DMS114 treated with DMSO at 0.1 percent for 48 hours (cell line): ENCODE results near the gene MON1B.
A peak's percentile ranks its signal among the peaks of the same experiment; 100 is the strongest.
"Not testable (repeated sequence)": the region's sequence is repeated elsewhere in the genome, so short reads cannot be mapped to it uniquely, and the experiment has no call there.

ENCODE experiments used
- DNase-seq: peaks from one replicate; lab custom pipeline; 2025; ENCODE audit not compliant: unreplicated experiment; lab: John Stamatoyannopoulos, UW

The MON1B gene

GRCh38 chr16:77190478-77191258, at the start of gene MON1B:
Gene MON1B, plus strand, starts transcription at chr16:77191190. Its CDS starts 296 bp downstream, at chr16:77191486.
- peak; percentile 99 for DNase-seq

DNA sequence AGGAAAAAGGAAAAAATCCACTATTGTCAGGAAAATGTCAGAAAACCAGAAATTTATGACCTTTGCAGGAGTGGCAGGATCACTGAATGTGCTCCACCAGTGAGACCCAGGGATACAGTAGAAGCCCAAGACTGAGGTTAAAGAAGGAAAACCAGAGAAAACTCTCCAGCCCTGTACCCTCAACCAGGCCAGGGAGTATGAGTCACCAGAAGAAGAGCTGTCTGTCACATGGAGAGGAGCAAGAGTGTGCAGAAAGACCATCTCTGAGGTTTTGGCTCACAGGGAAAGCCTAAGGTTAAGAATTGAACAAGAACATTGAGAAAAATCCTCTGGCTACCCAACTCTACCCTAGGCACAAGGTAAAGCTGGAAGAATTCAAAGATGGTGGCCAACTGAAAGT, 47.6 kb upstream of the MON1B start:
- no peak for DNase-seq

GRCh38 chr16:77148121-77148520, 42.9 kb upstream of the MON1B start:
- DNase-seq, result no peak

GRCh38 chr16:77157346-77158058, 33.5 kb upstream of the MON1B start:
- no peak for DNase-seq

DNA sequence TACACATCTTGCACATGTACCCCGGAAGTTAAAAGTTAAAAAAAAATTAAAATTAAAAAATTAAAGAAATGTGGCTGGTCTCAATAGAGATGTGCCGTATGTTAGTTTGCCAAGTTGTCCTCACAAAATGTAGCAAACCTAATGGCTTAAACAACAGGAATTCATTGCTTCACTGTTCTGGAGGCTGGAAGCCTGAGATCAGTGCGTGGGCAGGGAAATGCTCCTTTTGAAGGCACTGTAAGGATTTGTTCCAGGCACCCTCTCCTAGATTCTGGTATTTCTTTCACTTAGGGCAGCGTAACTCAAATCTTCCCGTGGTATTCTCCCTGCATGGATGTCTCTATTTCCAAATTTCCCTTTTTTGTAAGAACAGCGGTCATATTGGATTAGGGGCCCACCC, 32.7 kb upstream of the MON1B start:
- no peak for DNase-seq

DNA sequence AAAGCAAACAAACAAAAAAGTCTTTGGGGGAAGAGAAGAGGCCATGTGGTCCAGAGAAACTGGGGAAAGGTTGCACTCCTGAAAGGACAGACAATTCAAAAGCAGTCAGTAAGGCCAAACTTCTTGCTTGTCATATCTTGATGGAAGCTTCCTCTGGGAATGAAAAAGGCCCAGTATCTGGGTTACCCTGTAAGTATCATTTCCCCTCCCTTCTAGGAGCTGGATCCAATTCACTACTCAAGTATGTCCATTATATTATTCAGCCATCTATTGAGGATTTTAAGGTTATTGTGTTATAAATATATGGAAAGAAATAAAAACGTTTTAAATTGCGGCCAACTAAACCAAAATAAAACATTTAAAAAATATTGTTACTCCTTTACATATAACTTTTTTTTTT, 26.0 kb upstream of the MON1B start:
- no peak for DNase-seq

GRCh38 chr16:77165536-77166236, 25.3 kb upstream of the MON1B start:
- not testable (repeated sequence) for DNase-seq

DNA sequence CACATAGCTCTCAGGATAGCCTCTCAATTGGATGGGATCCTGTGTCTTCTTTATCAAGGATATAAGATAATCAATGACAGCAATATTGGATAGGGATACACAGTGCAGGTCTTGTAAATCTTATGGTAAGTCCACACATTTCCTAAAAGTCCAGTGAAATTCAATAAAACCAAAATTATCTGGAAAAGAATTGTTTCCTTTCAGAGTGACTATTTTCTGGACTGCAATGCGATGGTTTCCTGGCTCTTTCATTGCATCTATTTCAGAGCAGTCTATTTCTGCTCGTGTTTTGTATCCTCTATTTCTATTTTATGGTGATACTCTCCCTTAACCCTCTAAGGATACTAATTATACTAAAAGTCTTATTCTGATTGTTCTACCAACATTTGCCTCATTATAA, 24.3 kb upstream of the MON1B start:
- DNase-seq, result no peak

DNA sequence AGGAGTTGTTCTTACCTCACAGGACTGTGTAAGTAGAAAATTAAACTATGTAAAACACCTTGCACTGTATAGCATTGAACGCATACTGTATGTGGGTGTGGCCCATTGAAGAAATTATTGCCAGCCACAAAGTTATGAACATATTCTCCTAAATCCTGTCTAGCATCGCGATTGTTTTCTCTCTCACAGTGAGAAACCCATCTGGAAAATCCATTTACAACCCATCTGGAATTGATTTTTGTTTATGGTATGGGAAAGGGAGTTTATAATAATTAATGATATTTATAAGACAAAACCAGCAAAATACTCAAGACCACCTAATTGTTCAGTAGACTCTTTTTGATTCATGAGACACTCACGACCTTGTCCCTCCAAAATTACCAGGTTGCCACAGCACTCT, 22.1 kb upstream of the MON1B start:
- no peak for DNase-seq

GRCh38 chr16:77169650-77170236, 21.2 kb upstream of the MON1B start:
- DNase-seq, result no peak

DNA sequence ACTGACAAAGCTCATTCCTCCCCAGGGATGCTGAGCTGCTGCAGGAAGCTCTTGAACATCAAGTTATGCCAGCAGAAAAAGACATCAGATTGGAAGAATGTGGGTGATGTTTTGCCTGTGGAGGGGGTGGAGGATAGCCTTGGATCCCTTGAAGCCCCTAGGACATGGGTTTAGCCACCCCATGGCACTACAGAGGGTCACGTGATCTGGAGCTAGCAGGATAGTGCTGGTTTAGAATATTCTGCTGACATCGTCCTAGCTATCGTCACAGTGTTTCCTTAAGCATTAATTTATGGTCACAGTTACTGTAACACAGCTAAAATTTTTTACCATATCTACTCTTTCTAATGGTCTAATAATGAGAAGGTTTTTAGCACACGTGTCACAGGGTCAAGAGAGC, 20.2 kb upstream of the MON1B start:
- no peak for DNase-seq

DNA sequence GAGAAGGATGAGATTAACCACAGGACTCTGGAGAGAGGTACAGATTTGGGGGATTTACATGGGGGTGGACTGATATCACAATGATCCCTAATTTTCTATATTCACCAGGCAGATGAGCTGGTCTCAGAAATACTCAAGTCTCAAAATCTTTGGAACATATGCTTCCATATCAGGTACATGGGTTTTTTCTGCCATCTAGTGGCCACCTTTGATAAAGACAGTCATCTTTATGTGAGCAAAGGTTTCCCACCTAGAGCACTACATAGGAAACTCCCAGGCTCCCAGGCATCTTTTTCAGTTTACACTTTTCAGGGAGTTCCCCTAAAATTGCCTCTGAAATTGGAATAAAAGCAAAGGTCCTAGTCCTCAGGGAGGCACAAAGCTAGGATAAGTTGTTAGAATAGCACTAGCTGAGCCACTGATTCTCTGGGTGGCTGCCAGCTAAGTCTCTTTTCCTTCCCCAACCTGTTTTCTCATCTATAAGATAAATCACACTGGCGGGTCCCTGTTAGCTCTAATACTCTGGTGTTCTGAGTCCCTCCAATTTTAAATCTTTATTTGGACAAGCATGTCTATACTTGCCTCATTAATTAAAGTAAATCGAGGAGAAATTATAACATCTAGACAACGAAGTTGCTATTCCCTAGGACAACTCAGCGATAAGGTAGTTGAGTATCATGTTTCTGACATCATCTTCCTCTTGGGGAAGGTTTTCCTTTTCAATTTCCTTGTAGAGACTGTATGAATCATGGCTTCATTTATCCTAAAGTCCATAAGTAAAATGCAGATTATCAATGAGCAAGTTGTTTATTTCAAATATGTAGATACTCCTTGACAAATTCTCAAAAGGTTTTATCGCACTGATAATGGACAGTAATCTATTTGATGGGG, 19.0 kb upstream of the MON1B start:
- DNase-seq, result peak; percentile 52

DNA sequence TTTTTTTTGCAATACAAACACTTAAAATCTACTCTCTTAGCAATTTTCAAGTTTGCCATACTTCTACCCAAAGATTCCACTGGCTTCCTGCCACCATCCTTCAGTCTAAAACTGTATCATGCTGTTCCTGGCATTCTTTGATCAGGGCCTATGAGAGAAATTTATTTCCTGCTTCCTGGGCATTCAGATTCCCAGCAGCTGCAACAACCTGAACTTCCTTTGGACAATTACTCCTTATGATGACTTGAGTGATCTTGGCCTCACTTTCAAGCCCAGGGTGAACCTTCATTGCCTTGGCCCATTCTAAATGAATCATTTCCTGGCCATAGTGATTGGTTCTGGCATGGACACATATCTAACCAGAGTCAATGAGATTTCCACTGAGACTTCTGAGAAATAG, 18.0 kb upstream of the MON1B start:
- DNase-seq, result no peak

DNA sequence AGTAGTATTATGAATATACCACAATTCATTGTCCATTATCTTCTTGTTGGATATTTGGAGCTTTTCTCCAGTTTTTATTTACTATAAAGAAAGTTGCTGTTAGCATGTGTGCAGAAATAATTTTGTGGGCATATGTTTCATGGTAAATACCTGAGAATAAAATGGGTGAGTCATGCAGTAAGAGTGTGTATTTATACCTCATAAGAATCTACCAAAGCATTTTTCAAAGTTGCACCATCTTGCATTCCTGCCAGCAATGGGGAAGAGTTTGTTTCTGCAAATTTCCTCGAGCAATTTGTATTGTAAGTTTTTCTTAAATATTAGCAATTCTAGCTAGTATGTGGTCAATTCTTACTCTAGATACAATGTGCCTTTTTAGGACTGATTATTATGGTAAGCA, 7.9 kb upstream of the MON1B start:
- no peak for DNase-seq

DNA sequence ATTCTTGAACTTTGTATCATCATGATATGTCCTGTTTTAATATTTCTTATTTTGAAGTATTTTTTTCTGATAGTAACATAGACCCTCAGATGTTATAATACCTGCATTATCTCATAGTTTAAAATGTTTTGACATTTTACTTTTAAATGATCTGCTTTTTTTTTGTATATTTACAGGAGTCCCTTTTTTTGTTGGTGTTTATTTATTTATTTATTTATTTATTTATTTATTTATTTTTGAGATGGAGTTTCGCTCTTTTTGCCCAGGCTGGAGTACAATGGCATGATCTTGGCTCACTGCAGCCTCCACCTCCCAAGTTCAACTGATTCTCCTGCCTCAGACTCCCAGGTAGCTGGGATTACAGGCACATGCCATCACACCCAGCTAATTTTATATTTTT, 4.7 kb upstream of the MON1B start:
- DNase-seq, result not testable (repeated sequence)

GRCh38 chr16:77190190-77190477, 856 bp upstream of the MON1B start:
- DNase-seq, result no peak

- DNase-seq, result no peak
These were observed 424 bp downstream of the MON1B start for GRCh38 chr16:77191259-77191969.

DNA sequence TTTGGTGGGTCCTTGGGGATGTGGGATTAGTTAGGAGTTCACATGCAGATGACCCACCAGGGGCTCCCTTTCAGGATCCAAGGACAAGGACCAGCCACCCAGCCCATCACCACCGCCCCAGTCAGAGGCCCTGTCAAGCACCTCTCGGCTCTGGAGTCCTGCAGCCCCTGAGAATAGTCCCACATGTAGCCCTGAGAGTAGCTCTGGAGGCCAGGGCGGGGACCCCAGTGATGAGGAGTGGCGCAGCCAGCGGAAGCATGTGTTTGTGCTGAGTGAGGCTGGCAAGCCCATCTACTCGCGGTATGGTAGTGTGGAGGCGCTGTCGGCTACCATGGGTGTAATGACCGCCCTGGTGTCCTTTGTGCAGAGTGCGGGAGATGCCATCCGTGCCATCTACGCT, 2.4 kb downstream of the MON1B start:
- DNase-seq, result no peak

DNA sequence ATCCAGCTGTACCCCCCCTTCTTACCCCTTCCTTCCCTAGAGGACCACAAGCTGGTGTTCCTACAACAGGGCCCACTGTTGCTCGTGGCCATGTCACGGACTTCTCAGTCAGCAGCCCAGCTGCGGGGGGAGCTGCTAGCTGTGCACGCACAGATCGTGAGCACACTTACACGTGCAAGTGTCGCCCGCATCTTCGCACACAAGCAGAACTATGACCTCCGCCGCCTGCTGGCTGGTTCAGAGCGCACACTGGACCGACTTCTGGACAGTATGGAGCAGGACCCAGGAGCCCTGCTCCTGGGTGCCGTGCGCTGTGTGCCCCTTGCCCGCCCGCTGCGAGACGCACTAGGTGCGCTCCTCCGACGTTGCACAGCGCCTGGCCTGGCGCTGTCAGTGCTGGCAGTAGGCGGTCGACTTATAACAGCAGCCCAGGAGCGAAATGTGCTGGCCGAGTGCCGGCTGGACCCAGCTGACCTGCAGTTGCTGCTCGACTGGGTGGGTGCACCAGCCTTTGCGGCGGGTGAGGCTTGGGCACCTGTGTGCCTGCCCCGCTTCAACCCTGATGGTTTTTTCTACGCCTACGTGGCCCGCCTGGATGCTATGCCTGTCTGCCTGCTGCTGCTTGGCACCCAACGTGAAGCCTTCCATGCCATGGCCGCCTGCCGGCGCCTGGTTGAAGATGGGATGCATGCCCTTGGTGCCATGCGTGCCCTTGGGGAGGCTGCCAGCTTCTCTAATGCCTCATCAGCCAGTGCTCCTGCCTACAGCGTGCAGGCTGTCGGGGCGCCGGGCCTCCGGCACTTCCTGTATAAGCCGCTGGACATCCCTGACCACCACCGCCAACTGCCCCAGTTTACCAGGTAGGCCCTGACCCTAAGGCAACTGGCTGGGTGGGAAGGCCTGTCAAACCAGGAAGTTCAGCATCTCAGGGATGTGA, 3.6 kb downstream of the MON1B start:
- DNase-seq, result no peak
